ENCODE results near the gene ICA1L.
"Not testable (repeated sequence)": the region's sequence is repeated elsewhere in the genome, so short reads cannot be mapped to it uniquely, and the experiment has no call there.

The ICA1L gene

DNA sequence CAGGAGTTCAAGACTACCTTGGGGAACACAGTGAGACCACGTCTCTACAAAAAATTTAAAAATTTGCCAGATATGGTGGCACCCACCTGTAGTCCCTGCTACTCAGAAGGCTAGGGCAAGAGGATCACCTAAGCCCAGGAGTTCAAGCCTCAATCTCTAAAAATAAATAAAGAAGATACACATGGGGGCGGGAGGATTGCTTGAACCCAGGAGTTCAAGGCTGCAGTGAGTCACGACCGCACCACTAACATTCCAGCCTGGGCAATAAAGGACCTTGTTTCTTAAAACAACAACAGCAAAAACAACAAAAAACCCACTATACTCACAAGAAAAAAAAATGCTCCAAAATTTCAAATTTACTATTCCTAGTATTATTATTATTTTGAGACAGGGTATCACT, 10.0 kb upstream of the ICA1L start:
- H3K27ac Mint-ChIP-seq: no peak overlapping the region
- no peaks in the 10 kb centered on the region for H3K27me3 Mint-ChIP-seq
- intact Hi-C loops (cut with micrococcal nuclease): no loop called here
- no peaks in the 10 kb centered on the region for H3K9me3 Mint-ChIP-seq
- H3K4me3 Mint-ChIP-seq: no peak overlapping the region
- H3K4me1 Mint-ChIP-seq (ENCODE audit: low read depth): no peaks in the 10 kb centered on the region
- H3K36me3 Mint-ChIP-seq (ENCODE audit: low read depth): peaks cover 52% of the 10 kb centered on the region

DNA sequence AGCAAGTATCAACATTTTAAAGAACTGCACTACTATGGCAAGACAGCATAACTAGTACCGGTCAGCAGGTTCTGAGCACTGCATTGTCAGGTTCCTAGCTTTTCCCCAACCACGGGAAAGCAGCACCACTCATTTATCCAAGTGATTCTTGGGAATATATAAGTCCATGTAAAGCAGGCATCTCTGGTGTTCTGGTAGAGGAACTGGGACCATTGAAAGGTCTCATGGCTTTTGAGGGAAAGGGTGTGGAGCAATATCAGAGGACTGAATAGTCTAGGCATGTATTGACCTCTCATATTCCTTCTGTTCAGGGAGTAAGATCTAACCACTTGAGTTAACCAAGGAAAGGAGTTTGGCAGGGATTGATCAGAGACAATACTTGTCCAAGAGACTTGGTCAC, 6.1 kb upstream of the ICA1L start:
- Mint-ChIP-seq H3K4me3 (no peak overlapping the region), H3K27ac (no peak overlapping the region)
- intact Hi-C loops (cut with micrococcal nuclease): no loop called here

DNA sequence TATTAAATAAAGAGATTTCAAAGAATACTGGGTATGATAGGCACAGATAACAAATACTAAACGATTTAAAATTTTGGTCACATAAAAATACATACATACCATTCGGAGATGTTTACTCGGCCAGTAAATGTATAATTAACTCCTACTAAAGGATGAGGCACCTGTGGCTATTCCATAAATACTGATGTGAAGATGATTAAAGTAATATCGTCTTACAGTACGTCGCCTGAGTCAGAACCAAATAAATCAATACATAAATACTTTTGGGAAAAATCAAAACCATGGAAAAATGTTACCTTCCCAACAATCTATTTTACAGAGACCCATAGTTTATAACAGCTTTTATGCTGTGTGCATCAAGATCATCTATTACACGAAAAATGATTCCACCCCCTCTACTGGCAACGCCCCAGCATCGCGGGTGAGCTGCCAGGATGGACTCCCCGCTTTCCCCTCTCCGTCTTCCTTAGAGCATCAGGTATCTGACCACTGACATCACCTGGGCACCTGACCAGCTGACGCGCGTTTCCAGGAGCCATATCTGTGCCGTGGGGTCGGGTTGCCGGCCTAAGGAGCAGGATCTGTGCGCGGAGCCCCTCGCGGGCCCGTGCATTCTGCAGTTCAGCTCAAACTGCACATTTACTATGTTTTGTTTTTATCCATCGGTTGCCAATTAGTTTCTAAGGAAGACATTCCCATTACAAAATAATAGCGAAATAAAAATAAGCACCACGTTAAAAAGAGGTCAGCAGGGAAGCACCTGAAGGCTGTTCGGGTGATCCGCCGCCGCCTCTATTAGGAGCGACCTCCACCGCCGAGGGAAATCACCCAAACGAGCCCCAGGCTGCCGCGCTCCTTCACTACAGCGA, 901 bp downstream of the ICA1L start:
- H3K27me3 Mint-ChIP-seq: peaks cover 8% of the 10 kb centered on the region
- H3K27ac Mint-ChIP-seq: peak overlapping the region; percentile 66
- intact Hi-C loops (cut with micrococcal nuclease): loop anchor here (1.0 to 5.0 kb wide), 5 partner anchors 22 to 296 kb away; partner anchors contain the start of genes CARF and WDR12
- no peaks in the 10 kb centered on the region for H3K9me3 Mint-ChIP-seq
- H3K4me1 Mint-ChIP-seq (ENCODE audit: low read depth): peaks cover 9% of the 10 kb centered on the region
- peak overlapping the region; percentile 85 for H3K4me3 Mint-ChIP-seq
- H3K36me3 Mint-ChIP-seq (ENCODE audit: low read depth): peaks cover 7% of the 10 kb centered on the region

More for the DNA sequence above, 6.1 kb upstream of the ICA1L start:
- no peaks in the 10 kb centered on the region for H3K9me3 Mint-ChIP-seq
- no peaks in the 10 kb centered on the region for H3K4me1 Mint-ChIP-seq (ENCODE audit: low read depth)
- peaks cover 4% of the 10 kb centered on the region for H3K27me3 Mint-ChIP-seq
- peaks cover 24% of the 10 kb centered on the region for H3K36me3 Mint-ChIP-seq (ENCODE audit: low read depth)

DNA sequence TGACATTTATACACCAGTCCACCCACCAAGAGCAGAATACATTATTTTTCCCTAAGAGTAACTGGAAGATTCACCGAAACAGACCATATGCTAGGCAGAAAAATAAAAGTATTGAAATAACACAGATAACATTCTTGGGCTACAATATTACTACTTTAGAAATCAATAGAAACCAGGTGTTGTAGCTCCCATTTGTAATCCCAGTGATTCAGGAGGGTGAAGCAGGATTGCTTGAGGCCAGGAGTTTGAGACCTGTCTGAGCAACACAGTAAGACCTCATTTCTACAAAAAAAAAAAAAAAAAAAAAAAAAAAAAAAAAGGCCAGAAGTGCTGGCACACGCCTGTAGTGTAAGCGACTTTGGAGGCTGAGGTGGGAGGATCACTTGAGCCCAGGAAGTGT, 9.6 kb downstream of the ICA1L start:
- H3K4me1 Mint-ChIP-seq (ENCODE audit: low read depth): no peaks in the 10 kb centered on the region
- H3K4me3 Mint-ChIP-seq: no peak overlapping the region
- H3K36me3 Mint-ChIP-seq (ENCODE audit: low read depth): no peaks in the 10 kb centered on the region
- intact Hi-C loops (cut with micrococcal nuclease): no loop called here
- no peaks in the 10 kb centered on the region for H3K27me3 Mint-ChIP-seq
- no peaks in the 10 kb centered on the region for H3K9me3 Mint-ChIP-seq
- no peak overlapping the region for H3K27ac Mint-ChIP-seq

DNA sequence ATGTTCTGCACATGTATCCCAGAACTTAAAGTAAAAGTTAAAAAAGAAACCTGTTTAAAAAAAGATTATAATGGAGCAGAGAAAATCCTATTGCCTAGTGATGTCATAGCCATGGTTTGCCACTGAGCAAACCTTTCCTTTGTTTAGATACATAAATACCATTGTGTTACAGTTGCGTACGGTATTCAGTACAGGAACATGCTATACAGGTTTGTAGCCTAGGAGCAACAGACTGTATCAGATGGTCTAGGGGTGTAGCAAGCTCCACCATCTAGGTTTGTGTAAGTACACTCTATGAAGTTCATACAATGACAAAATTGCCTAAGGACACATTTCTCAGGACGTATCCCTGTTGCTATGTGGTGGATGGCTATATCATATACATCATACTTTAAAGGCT, 13.0 kb downstream of the ICA1L start:
- H3K36me3 Mint-ChIP-seq (ENCODE audit: low read depth): no peaks in the 10 kb centered on the region
- H3K4me1 Mint-ChIP-seq (ENCODE audit: low read depth): peaks cover 5% of the 10 kb centered on the region
- no peaks in the 10 kb centered on the region for H3K27me3 Mint-ChIP-seq
- H3K4me3 Mint-ChIP-seq: no peak overlapping the region
- no peak overlapping the region for H3K27ac Mint-ChIP-seq
- intact Hi-C loops (cut with micrococcal nuclease): no loop called here
- no peaks in the 10 kb centered on the region for H3K9me3 Mint-ChIP-seq

- H3K27ac Mint-ChIP-seq: peak overlapping the region; percentile 89
- not testable (repeated sequence) for H3K9me3 Mint-ChIP-seq; H3K4me3 Mint-ChIP-seq; H3K27me3 Mint-ChIP-seq; H3K36me3 Mint-ChIP-seq (ENCODE audit: low read depth)
- peaks cover 42% of the 10 kb centered on the region for H3K4me1 Mint-ChIP-seq (ENCODE audit: low read depth)
- intact Hi-C loops (cut with micrococcal nuclease): loop anchor here (2.0 kb wide), 1 partner anchor 21 kb away; the partner anchor contains the start of gene ICA1L
Measured at GRCh38 chr2:202849343-202849742, 22.2 kb downstream of the ICA1L start.

- peak overlapping the region; percentile 89 for H3K27ac Mint-ChIP-seq
- H3K4me3 Mint-ChIP-seq: no peak overlapping the region
- peaks cover 45% of the 10 kb centered on the region for H3K4me1 Mint-ChIP-seq (ENCODE audit: low read depth)
- no peaks in the 10 kb centered on the region for H3K9me3 Mint-ChIP-seq
- no peaks in the 10 kb centered on the region for H3K36me3 Mint-ChIP-seq (ENCODE audit: low read depth)
- intact Hi-C loops (cut with micrococcal nuclease): loop anchor here (2.0 kb wide), 1 partner anchor 22 kb away; the partner anchor contains the start of gene ICA1L
- no peaks in the 10 kb centered on the region for H3K27me3 Mint-ChIP-seq
Measured at GRCh38 chr2:202848813-202849212, 22.8 kb downstream of the ICA1L start.

DNA sequence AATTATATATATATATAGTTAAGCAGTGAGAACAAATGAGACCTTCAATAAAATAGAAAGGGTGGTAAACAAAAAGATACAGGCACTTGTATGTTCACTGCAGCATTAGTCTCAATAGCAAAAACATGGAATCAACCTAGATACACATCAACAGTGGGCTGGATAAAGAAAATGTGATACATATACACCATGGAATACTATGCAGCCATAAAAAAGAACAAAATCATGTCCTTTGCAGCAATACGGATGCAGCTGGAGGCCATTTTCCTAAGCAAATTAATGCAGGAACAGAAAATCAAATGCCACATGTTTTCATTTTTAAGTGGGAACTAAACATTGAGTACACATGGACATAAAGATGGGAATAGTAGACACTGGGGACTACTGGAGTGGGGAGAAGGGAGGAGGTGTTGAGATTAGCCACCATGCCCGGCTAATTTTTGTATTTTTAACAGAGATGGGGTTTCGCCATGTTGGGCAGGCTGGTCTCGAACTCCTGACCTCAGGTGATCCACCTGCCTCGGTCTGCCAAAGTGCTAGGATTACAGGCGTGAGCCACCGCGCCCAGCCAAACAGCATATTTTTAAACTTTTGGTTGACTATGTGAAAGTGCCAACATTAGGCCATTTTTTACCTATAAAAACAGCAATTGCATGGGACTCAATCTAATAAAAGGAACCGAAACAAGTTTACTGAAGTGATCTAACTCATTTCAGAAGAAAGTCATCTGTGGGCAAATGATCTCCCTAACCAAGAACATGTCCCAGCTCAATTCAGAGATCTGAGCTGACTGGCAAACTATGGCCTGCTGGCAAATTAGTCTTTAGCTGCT, 23.7 kb downstream of the ICA1L start:
- Mint-ChIP-seq H3K27me3 (no peaks in the 10 kb centered on the region), H3K27ac (peak overlapping the region; percentile 89), H3K4me1 (ENCODE audit: low read depth) (peaks cover 52% of the 10 kb centered on the region), H3K9me3 (peaks cover 6% of the 10 kb centered on the region), H3K4me3 (no peak overlapping the region), H3K36me3 (ENCODE audit: low read depth) (peaks cover 7% of the 10 kb centered on the region)
- intact Hi-C loops (cut with micrococcal nuclease): loop anchor here (2.0 kb wide), 1 partner anchor 23 kb away; the partner anchor contains the start of gene ICA1L

DNA sequence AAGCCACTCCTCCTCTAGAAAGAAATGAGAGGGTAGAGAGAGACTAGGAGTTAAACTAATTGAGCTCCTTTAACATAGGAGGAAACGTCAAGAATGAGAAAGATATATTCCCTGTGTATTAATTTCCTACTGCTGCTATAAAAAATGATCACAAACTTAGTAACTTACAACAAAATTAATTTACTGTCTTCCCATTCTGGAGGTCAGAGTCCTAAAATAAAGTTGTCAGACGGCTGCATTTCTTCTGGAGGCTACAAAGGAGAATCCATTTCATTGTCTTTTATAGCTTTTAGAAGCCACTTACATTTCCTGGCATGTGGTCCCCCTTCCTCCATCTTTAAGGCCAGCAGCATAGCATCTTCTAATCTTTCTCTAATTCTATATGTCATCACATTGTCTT, 26.9 kb downstream of the ICA1L start:
- Mint-ChIP-seq H3K4me3 (no peak overlapping the region), H3K27ac (peak overlapping the region; percentile 27), H3K36me3 (ENCODE audit: low read depth) (peaks cover 7% of the 10 kb centered on the region), H3K9me3 (peaks cover 17% of the 10 kb centered on the region), H3K27me3 (no peaks in the 10 kb centered on the region), H3K4me1 (ENCODE audit: low read depth) (peaks cover 42% of the 10 kb centered on the region)
- intact Hi-C loops (cut with micrococcal nuclease): no loop called here

DNA sequence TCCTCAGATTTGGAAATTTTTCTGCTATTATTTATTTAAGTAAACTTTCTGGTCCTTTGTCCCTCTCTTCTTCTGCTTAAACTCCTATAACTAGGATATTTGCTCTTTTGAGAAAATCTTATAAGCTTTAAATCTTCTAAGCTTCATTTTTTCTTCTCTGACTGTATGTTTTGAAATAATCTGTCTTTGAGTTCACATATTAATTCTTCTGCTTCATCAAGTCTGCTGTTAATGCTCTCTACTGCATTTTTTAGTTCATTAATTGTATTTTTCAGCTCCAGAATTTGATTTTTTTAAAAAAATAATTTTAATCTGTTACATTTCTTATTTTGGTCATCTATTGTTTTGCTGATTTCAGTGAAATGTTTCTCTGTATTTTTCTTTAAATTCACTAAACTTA, 28.9 kb downstream of the ICA1L start:
- Mint-ChIP-seq H3K4me3 (no peak overlapping the region), H3K4me1 (ENCODE audit: low read depth) (peaks cover 27% of the 10 kb centered on the region), H3K27ac (no peak overlapping the region), H3K27me3 (no peaks in the 10 kb centered on the region), H3K9me3 (peaks cover 17% of the 10 kb centered on the region), H3K36me3 (ENCODE audit: low read depth) (peaks cover 7% of the 10 kb centered on the region)
- intact Hi-C loops (cut with micrococcal nuclease): no loop called here

GRCh38 chr2:202841090-202841867, 30.3 kb downstream of the ICA1L start:
- Mint-ChIP-seq H3K36me3 (ENCODE audit: low read depth) (peaks cover 7% of the 10 kb centered on the region), H3K27ac (no peak overlapping the region), H3K27me3 (no peaks in the 10 kb centered on the region), H3K4me3 (no peak overlapping the region), H3K4me1 (ENCODE audit: low read depth) (peaks cover 32% of the 10 kb centered on the region), H3K9me3 (peaks cover 17% of the 10 kb centered on the region)
- intact Hi-C loops (cut with micrococcal nuclease): no loop called here

- no peak overlapping the region for H3K27ac Mint-ChIP-seq
- no peak overlapping the region for H3K4me3 Mint-ChIP-seq
- peaks cover 10% of the 10 kb centered on the region for H3K4me1 Mint-ChIP-seq (ENCODE audit: low read depth)
Measured at GRCh38 chr2:202831242-202832220, 40.0 kb downstream of the ICA1L start.

More at GRCh38 chr2:202831242-202832220, 40.0 kb downstream of the ICA1L start:
- intact Hi-C loops (cut with micrococcal nuclease): loop anchor here (1.0 kb wide), 1 partner anchor 40 kb away; the partner anchor contains the start of gene ICA1L
- Mint-ChIP-seq H3K27me3 (no peaks in the 10 kb centered on the region), H3K9me3 (no peaks in the 10 kb centered on the region), H3K36me3 (ENCODE audit: low read depth) (no peaks in the 10 kb centered on the region)
